ENCODE results near the gene NPDC1.
"Not testable (repeated sequence)": the region's sequence is repeated elsewhere in the genome, so short reads cannot be mapped to it uniquely, and the experiment has no call there.

The NPDC1 gene

GRCh38 chr9:137074657-137075274 lies 28.8 kb upstream of the NPDC1 start:
- no peak for DNase-seq

- DNase-seq: no peak
Observed at GRCh38 chr9:137073992-137074399, 28.0 kb upstream of the NPDC1 start.

DNA sequence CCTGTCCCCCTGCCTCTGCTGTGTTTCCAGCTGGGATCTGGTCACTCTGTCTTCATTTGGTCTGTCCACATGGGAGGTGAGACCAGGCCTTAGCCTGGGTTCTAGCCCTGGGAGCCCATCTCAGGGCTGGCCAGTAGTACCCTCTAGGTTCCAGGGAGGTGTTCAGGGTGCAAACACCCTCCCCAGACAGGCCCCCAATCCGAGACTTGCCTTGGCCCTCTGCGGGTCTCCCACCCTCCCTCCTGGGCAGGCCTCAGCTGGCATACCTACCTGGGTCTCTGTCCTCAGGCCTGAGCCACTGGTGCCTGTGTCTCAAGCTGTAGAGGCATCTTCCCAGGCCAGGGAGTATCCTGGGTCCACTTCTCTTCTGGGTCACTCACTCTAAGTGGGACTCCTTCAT lies 25.3 kb upstream of the NPDC1 start:
- no peak for DNase-seq

GRCh38 chr9:137070906-137071275 lies 24.9 kb upstream of the NPDC1 start:
- no peak for DNase-seq

DNA sequence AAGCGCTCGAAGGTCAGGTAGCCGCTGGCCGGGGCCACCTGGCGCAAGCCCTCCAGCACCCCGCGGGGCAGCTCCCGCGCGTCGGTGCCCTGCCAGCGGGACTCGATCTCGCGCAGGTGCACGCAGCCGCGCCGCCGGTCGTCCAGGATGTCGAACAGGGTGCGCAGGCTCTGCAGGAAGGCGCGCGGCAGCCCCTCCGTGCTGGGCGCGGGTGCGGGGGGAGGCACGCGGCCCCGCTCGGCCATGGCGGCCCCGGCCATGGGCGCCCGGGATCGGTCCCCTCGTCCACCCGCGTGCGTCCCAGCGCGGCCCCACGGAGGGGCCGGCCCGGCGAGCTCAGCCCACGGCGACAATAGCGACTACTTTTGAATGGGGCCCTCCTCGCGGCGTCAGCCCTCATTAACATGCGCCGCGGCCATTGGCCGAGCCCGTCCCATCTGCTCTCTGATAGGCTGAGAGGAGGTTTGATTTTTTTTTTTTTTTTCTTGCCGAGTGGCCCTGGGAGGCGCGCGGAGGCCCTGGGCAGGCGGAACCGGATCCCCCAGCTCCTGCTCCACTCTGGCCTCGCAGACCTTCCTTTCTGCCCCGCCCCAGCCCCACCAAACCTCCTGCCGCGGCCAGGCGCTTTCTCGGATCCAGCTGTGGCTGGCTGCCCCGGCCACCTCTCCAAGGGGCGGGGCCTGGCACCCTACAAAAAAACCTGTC lies 24.4 kb upstream of the NPDC1 start, which contains the start of gene SAPCD2:
Gene SAPCD2 (minus strand): TSS at position 357 of the 705 bp plus-strand sequence. CDS start 97 bp downstream, at position 260.
- DNase-seq: peak; percentile 80

DNA sequence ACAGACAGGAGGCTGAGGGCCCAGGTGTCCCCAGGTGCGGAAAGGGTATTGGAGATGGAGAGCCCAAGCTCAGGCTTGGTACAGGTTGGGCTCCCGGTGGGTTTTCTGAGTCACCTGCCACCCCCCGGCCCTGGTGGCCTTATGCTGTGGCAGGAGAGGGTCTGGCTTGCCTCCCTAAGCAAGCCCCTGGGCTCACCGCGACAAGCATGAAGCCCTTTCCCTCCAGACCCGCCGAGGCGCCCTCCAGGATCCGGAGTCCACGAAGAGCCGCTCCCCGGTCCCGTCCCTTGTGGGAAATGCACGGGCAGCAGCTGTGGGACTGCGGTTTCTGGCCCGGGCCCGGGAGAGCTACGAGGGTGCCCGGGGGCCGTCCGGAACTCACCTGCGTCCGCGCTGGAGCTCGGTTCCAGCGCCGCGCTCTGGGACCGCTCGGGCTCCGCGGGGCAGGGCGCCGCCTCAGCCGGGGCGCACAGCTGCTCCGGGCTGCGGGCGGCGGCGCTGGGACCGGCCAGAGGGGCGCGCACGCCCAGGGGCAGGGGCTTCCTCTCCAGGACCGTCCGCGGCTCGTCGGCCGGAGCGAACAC lies 23.6 kb upstream of the NPDC1 start:
- DNase-seq: no peak

GRCh38 chr9:137068539-137069507 lies 22.8 kb upstream of the NPDC1 start:
- DNase-seq: no peak

DNA sequence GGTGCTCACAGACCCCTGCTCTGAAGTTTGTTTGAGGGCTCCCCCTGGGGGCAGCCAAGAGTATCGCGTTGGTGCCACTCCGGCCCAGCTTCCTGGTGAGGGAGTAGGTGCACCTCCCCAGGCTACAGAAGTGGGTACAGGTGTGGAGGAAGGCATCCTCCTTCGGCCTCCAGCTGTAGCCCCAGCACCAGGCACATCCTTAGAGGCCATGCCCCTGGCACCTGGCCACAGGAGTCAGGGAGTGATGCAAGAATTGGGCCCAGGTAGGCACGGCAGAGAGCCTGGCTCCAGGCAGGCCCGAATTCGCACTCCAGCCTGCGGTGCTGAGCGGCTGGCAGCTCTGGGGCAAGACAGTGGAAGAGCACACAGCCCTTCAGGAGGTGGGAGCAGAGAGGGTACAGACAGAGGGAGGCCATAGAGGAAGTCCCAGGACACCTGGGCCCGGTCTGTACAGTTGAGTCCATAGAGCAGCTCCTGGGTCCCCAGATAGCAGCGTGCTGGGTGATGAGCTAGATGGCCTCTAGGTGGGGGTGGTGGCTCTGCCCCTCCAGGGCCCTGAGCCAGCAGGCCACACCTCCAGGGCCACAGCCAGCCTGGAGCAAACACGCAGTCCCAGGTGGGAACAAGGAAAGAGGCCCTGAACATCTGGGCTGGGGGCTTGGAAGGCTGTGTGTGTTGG lies 22.0 kb upstream of the NPDC1 start:
- DNase-seq: peak; percentile 87

- no peak for DNase-seq
Observed at GRCh38 chr9:137066096-137066861, 20.3 kb upstream of the NPDC1 start.

DNA sequence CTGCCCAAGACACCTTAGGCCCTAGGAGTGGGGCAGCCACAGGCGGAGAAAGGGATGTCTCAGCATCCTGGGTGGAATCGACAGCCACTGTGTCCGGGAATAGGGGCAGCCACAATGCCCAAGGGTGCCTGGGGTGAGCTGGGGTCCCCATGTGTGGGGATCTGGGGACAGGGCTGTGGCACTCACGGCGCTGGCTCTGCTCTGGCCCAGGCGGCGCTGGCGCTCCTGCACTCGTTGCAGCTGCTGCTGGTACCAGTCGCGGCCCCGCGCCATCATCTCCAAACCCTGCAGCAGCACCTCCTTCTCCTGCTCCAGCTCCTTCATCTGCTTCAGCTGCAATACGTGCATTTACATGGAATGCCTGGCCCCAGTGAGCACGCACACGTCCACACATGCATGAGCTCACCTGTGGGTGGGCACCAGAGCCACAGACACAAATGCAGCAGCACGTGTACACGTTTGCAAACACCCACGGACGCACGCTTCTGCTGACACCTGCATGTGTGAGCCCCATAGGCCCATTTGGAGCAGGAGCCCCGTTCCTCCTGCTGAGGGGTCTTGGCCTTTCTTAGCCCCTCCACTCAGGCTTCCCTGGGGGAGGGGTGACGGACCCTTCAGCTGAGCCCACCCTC lies 19.5 kb upstream of the NPDC1 start:
- DNase-seq: no peak

DNA sequence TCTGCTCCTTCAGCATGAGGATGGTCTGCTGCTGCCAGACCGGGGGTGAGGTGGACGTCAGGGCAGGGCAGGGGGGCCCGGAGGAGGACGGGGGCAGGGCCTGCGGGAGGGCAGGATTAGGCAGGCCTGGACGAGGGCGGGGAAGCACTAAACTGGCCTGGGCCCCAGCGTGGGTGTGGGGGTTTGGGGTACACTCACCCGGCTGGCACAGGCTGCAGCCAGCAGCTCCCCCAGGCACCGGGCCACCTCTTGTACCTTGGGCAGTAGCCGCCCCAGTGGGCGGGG lies 18.8 kb upstream of the NPDC1 start:
- DNase-seq: no peak

DNA sequence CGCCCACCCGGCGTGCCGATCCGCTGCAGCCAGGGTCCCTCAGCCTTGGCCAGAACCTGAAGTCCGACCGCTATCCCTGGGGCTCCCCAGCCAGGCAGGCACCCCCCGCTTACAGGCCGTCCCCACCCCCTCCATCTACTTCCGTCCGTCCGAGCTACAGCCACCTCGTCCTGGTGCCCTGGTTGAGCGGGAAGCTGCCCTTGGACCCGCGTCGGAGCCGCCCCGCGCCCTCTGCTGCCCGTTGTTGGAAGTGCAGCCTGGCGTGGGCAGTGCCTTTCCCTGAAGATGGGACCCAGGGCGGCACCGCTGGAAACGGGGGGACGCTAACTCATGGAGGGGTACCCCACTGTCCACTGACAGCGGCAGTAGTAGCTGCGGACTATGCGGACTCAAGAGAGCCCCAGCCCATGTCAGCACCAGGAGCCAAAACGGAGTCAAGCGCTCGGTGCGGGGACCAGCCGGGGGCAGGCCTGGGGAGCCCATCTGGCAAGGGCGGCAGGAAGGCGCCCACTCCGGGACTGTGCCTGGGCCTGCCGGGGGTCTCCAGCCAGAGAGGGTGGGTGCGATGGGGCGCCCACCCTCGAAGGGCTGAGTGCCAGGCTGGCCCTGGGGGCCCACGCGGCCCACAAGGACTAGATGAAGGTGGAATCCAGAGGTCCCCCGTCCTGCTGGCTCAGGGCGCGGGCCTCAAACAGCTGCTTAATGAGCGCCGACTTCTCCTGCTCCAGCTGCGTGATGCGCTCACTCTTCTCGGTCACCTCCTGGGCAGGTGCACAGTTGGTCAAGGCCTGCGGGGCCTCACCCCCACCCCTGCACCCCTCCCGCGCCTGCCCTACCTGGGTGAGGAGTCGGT lies 18.3 kb upstream of the NPDC1 start:
- peak; percentile 57 for DNase-seq

- DNase-seq: no peak
Observed at GRCh38 chr9:137063311-137064026, 17.5 kb upstream of the NPDC1 start.

GRCh38 chr9:137062798-137063197 lies 16.8 kb upstream of the NPDC1 start:
- not testable (repeated sequence) for DNase-seq

DNA sequence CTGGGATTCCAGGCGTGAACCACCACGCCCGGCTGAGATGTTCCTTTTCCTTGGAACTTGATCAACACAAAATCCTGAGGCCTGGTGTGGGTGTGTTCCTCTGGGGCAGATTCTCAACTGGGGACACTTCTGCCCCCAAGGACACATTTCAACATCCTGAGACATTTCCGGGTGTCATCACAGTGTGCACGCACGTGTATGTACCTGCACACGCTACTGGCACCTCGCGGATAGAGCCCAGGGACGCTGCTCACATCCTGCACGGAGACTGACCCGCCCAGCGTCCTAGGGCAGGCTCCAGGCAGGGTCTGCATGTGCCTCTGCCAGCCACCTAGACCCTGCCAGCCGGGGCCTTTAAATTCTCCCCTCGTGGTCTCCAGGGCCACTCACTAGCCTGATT lies 16.4 kb upstream of the NPDC1 start:
- DNase-seq: no peak

DNA sequence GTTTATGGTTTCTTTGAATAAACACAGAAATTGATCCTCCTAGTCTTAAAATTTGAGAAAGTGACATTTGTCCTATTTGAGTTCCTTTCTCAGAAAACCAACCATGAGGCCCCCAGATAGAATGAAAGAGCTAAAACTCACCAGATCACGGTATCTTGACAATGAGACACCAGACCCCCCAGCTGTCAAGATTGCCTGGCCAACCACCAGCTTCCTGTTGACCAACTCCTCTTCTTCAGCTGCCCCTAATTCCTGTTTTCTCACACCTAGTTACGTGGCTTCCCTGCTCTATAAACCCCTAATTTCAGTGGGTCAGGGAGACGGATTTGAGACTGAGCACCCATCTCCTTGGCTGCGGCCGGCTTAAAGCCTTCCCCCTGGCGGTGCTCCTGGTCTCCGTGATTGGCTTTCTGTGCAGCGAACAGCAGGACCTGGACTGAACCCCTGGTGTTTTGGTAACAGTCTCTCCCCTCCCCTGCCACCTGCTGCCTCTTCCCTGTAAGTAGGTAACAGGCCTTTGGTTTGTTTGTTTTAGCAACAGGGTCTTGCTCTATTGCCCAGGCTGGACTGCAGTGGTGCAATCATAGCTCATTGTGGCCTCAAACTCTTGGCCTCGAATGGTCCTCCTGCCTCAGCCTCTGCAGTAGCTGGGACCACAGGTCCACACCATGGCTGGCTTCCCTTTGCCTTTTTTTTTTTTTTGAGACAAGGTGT lies 12.7 kb upstream of the NPDC1 start:
- DNase-seq: no peak

DNA sequence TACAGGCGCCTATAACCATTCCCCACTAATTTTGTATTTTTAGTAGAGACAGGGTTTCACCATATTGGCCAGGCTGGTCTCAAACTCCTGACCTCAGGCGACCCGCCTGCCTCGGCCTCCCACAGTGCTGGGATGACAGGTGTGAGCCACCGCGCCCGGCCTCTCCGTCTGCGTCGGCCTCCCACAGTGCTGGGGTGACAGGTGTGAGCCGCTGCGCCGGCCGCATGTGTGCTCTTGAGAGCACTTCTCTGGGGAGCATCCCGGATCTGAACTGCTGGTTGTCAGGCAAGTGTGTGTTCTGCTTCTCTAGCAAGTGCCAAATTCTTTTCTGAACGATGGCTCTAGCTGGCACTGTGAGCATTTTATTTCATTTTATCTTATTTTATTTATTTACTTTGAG lies 11.6 kb upstream of the NPDC1 start:
- DNase-seq: no peak

GRCh38 chr9:137056739-137057415 lies 10.9 kb upstream of the NPDC1 start:
- no peak for DNase-seq
